ENCODE data around the gene CEACAM18. TPM values are rescaled to one million over a fixed set of nuclear protein-coding genes. Genes with fewer than 3 reads are reported as not detected.

CEACAM18 gene
- total RNA-seq, 2 donors from 2014 or later, result not detected

- no peaks in the 10 kb centered on the region for H3K4me1 ChIP-seq (ENCODE audit: control insufficient read depth in 1 of 2, low read depth in 2 of 2)
- H3K4me3 ChIP-seq, result no peak overlapping the region
- no peaks in the 10 kb centered on the region for H3K36me3 ChIP-seq
- H3K27me3 ChIP-seq (replicated peaks; ENCODE audit: insufficient read depth), result no peaks in the 10 kb centered on the region
- no peak overlapping the region for H3K27ac ChIP-seq
- ATAC-seq (ENCODE audit: insufficient number of reproducible peaks, low FRiP score, low read depth) (no peak), DNase-seq (ENCODE audit: low spot score) (no peak)
- no peaks in the 10 kb centered on the region for H3K9me3 ChIP-seq
- TF ChIP-seq, protein P1, sequence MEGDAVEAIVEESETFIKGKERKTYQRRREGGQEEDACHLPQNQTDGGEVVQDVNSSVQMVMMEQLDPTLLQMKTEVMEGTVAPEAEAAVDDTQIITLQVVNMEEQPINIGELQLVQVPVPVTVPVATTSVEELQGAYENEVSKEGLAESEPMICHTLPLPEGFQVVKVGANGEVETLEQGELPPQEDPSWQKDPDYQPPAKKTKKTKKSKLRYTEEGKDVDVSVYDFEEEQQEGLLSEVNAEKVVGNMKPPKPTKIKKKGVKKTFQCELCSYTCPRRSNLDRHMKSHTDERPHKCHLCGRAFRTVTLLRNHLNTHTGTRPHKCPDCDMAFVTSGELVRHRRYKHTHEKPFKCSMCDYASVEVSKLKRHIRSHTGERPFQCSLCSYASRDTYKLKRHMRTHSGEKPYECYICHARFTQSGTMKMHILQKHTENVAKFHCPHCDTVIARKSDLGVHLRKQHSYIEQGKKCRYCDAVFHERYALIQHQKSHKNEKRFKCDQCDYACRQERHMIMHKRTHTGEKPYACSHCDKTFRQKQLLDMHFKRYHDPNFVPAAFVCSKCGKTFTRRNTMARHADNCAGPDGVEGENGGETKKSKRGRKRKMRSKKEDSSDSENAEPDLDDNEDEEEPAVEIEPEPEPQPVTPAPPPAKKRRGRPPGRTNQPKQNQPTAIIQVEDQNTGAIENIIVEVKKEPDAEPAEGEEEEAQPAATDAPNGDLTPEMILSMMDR (IDR thresholded peaks at IDR 0.05), result no peak
These were observed 43.0 kb downstream of the CEACAM18 start for GRCh38 chr19:51521357-51521756.

DNA sequence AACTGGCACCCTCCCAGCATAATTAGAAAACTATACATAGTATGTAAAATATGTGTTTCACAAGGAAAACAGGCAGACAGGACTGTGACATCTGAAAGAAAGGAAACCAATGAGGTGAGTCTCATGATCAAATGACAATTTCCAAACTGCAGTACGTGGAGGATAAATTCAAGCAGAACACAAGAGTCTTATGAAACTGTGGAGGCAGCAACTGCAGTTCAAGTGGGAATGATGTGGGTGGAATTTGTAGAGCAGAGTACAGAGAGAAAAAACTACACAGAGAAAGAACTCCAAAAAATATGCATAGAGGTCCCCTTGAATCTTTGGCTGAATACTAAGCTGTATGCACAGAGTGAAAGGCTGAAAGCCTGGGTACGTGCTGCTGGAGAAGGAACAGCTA, 43.4 kb downstream of the CEACAM18 start:
- DNase-seq (ENCODE audit: low spot score) (no peak), ATAC-seq (ENCODE audit: insufficient number of reproducible peaks, low FRiP score, low read depth) (no peak)
- H3K4me1 ChIP-seq (ENCODE audit: control insufficient read depth in 1 of 2, low read depth in 2 of 2), result no peaks in the 10 kb centered on the region
- H3K9me3 ChIP-seq, result no peaks in the 10 kb centered on the region
- H3K36me3 ChIP-seq, result no peaks in the 10 kb centered on the region
- no peaks in the 10 kb centered on the region for H3K27me3 ChIP-seq (replicated peaks; ENCODE audit: insufficient read depth)
- no peak overlapping the region for H3K4me3 ChIP-seq
- H3K27ac ChIP-seq, result no peak overlapping the region
- TF ChIP-seq, protein P1 (IDR thresholded peaks at IDR 0.05), result no peak

GRCh38 chr19:51524666-51525264, 46.4 kb downstream of the CEACAM18 start:
- H3K4me3 ChIP-seq, result no peak overlapping the region
- no peaks in the 10 kb centered on the region for H3K27me3 ChIP-seq (replicated peaks; ENCODE audit: insufficient read depth)
- no peak for ATAC-seq (ENCODE audit: insufficient number of reproducible peaks, low FRiP score, low read depth)
- no peak for DNase-seq (ENCODE audit: low spot score)
- no peak overlapping the region for H3K27ac ChIP-seq
- H3K9me3 ChIP-seq, result no peaks in the 10 kb centered on the region
- TF ChIP-seq, protein P1 (IDR thresholded peaks at IDR 0.05), result no peak
- no peaks in the 10 kb centered on the region for H3K36me3 ChIP-seq
- no peaks in the 10 kb centered on the region for H3K4me1 ChIP-seq (ENCODE audit: control insufficient read depth in 1 of 2, low read depth in 2 of 2)

DNA sequence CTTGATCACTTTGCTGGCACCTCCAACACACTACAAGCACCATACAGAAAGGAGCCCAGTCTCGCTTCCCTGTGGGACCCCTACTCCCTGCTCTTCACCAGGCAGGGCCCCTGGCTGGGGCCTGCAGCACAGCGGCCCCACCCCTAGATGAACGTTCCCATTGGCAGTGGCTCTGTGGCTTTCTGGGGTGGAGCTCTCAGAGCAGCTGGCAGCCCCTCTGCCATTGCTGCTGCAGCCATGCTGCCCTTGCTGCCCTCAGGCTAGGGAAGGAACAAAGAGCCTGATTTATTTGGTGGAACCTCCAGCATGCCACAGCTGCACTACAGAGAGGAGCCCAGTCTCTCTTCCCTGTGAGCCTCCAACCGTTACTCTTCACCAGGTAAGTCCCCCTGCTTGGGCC, 47.3 kb downstream of the CEACAM18 start:
- no peaks in the 10 kb centered on the region for H3K27me3 ChIP-seq (replicated peaks; ENCODE audit: insufficient read depth)
- no peak for DNase-seq (ENCODE audit: low spot score)
- no peak overlapping the region for H3K27ac ChIP-seq
- no peaks in the 10 kb centered on the region for H3K36me3 ChIP-seq
- H3K9me3 ChIP-seq, result no peaks in the 10 kb centered on the region
- H3K4me3 ChIP-seq, result no peak overlapping the region
- TF ChIP-seq, protein P1 (IDR thresholded peaks at IDR 0.05), result no peak
- H3K4me1 ChIP-seq (ENCODE audit: control insufficient read depth in 1 of 2, low read depth in 2 of 2), result no peaks in the 10 kb centered on the region
- no peak for ATAC-seq (ENCODE audit: insufficient number of reproducible peaks, low FRiP score, low read depth)

GRCh38 chr19:51529301-51529700, 51.0 kb downstream of the CEACAM18 start:
- Histone ChIP-seq H3K27ac (no peak overlapping the region), H3K9me3 (no peaks in the 10 kb centered on the region), H3K4me1 (ENCODE audit: control insufficient read depth in 1 of 2, low read depth in 2 of 2) (no peaks in the 10 kb centered on the region), H3K4me3 (no peak overlapping the region), H3K27me3 (replicated peaks; ENCODE audit: insufficient read depth) (no peaks in the 10 kb centered on the region), H3K36me3 (no peaks in the 10 kb centered on the region)
- ATAC-seq (ENCODE audit: insufficient number of reproducible peaks, low FRiP score, low read depth) (no peak), DNase-seq (ENCODE audit: low spot score) (no peak)
- TF ChIP-seq, protein P1 (IDR thresholded peaks at IDR 0.05), result no peak

Measured in thoracic aorta (tissue), 2 donors.